T47D (cell line): ENCODE results near the gene RAB11FIP3.

ENCODE experiments used
- DNase-seq, 2 experiments: peaks; one replicate each; pipeline versions ENCODE4 v3.0.0 to v3.0.0-alpha.2; 2011 to 2012; ENCODE audit warnings: low read depth in 1 of 2, low spot score in 1 of 2
- JUND ChIP-seq: IDR thresholded peaks from 2 replicates; pipeline ENCODE4 v1.6.1; 2012; ENCODE audit warnings: low read depth
- in situ Hi-C: cut with HindIII; loops from 2 replicates; pipeline ENCODE4 v1.10.0; 2016; ENCODE audit warnings: low sequenced_read_pairs, low pct_unique_long_range_greater_than_20kb

The RAB11FIP3 gene

DNA sequence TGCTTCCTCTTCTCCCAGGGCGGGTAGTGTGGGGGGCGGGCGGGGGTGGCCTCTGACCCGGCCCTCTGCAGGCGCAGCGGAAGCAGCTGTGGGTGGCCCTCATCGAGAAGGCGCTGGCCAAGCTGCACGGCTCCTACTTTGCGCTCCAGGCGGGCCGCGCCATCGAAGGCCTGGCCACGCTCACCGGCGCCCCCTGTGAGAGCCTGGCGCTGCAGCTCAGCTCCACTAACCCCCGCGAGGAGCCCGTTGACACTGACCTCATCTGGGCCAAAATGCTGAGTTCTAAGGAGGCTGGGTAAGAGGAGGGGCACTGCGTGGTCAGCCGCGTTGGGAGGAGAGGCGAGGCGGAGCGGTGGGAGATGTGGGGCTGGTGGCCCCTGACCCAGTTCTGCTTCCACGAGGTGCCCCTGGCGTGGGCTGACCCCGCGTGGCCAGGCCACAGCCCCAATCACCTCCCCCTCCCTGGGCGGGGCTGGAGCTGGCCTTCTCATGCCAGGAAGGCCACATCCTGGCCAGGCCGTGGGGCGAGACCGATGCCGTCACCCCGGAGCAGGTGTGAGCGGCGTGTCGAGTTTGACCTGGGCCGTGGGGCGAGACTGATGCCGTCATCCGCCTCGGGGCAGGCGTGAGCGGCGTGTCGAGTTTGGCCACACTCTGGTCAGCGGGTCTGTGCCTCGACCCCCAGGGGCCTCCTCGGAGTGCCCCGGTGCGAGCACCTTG is 124.3 kb downstream of the RAB11FIP3 start:
- TF ChIP-seq JUND = no peak
- no peak for DNase-seq
- in situ Hi-C loops = no loop called here

- in situ Hi-C loops = no loop called here
- TF ChIP-seq JUND = no peak
- no peak for DNase-seq
Observed at GRCh38 chr16:551210-551609, 125.8 kb downstream of the RAB11FIP3 start.

DNA sequence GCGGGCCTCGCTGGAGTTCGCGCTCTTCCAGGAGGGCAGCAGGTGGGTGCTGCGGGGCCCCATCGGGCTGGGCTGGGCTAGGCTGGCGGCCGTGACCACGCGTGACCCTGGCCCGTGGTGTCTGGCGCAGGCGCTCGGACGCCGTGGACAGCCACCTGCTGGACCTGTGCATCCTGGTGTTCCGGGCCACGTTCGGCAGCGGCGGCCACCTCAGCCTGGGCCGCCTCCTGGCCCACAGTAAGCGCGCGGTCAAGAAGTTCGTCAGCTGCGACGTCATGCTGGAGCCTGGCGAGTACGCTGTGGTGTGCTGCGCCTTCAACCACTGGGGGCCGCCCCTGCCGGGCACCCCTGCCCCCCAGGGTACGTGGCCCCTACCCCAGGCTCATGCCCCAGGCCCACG is 126.7 kb downstream of the RAB11FIP3 start:
- TF ChIP-seq JUND = no peak
- no peak for DNase-seq
- in situ Hi-C loops = no loop called here

DNA sequence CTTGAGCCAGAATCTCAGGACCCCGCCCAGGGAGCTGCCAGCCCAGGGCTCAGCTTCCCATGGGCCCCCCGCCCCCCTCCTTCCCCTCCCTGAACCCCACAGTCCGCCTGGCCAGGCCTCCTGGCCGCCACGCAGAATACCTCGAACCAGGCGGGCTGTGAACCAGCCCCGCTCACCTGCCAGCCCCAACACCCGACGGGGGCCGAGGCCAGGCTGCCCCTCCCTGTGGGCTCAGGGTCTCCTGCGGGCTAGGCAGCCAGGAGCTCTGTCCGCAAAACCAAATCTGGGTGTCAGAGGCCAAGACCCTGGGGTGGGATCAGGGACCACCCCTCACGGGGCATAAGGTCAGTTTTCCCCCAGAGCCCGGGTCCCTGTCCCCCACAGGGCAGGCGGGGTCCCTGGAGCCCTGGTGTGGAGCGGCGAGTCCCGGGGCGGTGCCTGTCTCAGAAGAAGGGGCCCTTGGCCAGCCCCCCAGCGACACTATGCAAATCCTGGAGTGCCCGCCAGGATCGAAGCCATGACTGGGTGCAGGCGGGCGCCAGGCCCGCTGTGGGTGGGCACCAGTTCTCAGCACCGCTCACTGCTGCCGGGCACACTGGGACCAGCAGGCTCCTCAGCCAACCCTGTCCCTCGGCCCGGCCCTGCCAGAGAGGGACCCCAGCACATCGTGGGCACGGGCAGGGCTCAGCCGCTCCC is 128.3 kb downstream of the RAB11FIP3 start:
- in situ Hi-C loops = no loop called here
- DNase-seq = no peak
- no peak for TF ChIP-seq JUND

DNA sequence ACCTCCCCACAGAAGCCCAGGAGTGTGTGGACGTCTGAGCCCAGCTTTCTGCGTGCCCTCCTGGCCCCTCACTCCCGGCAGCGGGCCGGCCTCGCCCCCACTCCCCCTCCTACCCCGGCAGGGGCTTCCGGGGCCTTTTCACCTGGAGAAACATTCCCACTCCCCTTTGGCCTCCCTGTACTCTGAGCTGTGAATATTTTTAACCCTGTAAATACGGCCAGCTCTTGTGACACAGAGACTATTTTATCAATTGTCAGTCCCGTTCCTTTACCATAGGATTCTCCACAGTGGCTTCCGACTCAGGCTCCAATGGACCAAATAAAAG is 128.8 kb downstream of the RAB11FIP3 start:
- in situ Hi-C loops = no loop called here
- DNase-seq = no peak
- TF ChIP-seq JUND = no peak

DNA sequence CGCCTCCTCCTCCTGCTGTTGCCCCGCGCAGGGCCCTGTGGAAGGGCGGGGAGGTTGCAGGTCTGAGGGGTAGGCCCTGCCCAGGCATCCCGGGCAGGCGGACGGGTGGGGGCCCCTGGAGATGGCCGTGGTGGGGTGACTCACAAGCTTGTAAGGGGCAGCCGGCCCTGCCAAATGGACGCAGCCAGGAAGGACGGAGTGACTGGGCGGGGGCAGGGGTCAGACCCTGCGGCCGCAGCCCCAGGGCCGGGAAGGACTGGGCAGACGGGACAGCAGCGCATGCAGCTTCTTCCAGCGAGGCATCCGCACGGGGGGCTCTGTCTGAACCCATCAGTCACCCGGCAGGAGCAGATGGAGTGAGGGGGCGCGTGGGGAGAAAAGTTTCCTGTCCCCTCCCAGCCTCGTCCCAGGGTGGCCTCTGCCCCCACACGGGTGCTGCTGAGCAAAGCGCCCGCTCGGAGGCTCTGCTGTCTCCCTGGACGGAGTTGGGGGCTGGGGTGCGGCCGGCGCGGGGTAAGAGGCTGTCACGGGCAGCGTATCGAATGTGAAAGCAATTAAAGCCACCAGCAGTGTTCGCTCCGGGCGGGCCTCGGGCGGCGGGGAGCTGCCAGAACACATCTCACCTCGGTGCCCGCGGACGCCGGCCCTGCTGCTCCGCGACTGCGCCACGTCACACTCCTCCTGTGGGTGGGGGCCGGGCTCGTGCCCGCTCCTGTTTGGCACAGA is 129.4 kb downstream of the RAB11FIP3 start:
- no peak for DNase-seq
- in situ Hi-C loops = no loop called here
- TF ChIP-seq JUND = no peak

- TF ChIP-seq JUND = no peak
Observed at GRCh38 chr16:555528-556473, 130.4 kb downstream of the RAB11FIP3 start.

DNA sequence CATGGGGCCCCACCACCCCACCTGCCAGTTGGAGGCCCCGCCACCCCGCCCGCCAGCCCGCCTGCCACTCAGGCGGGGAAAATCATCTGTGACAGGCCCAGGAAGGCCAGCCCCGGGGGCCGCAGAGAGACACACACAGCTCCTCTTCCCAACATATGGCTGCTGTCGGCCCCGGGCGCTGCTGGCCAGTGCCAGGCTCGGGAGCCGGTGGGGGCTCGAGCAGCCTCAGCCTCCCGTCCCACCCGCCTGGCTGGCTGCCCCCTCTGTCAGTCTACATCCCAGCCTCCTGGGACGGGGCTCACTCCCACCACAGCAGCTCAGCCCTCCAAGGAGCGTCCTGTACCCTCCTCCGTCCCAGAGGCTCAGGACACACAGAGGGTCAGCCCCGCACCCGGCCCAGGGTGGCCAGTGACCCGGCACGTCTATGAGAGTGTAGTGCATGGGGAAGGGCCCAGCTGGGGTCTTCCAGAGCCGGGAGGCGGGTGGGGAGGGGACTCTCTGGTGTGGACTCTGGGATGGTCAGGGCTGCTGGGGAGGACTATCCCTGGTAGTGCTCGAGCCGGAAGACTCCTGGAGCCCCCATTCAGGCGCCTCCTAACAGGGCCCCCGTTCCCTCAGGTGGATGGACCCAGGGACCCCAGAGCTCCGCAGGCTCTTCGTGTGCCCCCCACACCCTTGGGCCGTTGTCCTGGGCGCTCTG is 131.2 kb downstream of the RAB11FIP3 start:
- DNase-seq = no peak
- TF ChIP-seq JUND = no peak
- in situ Hi-C loops = no loop called here

More at GRCh38 chr16:555528-556473, 130.4 kb downstream of the RAB11FIP3 start:
- in situ Hi-C loops = no loop called here
- no peak for DNase-seq

DNA sequence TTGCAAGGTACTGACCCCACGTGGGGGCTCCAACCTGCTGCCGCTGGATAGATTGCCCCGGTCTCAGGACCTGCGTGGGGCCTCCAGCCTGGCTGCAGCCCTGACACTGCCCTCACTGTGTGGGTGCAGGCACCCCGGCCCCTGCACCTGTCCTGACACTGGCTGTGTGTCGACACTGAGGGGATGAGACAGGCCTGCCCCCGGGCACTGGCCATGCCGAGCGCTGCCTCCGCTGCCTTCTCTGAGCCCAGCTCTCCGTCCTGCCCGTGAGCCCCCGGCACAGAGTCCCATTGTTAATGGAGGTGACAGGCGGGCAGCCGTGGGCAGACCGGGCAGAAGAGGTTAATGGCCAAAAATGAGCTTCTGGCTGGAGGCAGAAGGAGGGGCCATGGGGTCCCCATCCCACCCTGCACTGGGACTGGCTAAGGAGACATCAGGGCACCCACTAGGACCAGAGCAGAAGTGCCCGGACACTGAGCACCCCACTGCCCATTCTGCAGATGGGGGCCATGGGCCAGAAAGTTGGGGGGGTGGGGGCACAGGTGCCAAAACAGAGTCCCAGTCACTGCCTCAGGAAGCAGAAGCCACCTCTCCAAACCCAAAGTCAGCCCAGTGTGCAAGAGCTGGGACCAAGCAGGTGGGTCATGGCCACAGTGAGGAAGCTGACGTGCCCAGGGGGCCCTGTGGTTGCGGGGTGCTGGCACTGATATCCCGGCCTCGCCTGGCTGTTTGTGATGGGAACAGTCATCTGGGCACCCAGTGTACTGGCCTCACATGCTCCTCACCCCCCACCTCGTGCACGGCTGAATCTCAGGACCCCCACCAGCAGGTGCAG is 132.2 kb downstream of the RAB11FIP3 start:
- TF ChIP-seq JUND = no peak
- DNase-seq = no peak
- in situ Hi-C loops = no loop called here

- in situ Hi-C loops = no loop called here
- DNase-seq = no peak
- no peak for TF ChIP-seq JUND
Observed at GRCh38 chr16:558298-559020, 133.0 kb downstream of the RAB11FIP3 start.

GRCh38 chr16:559021-559380 is 133.6 kb downstream of the RAB11FIP3 start:
- no peak for TF ChIP-seq JUND
- in situ Hi-C loops = no loop called here
- no peak for DNase-seq
